Endothelial cell of umbilical vein (primary cell): Measurements from ENCODE around the gene QPCT. TPM values are rescaled to one million over a fixed set of nuclear protein-coding genes. Genes with fewer than 3 reads are reported as not detected.

Experiments
- BruUV-seq: library from RNA; stranded (reverse); fragments of 400-500 nt; replicated peaks from 2 replicates; lab custom pipeline; 2021; lab: Mats Ljungman, UMichigan
- CTCF ChIA-PET: fragments of 300-600, 350-600 bp; sonication (Branson Sonifier 250); formaldehyde crosslinking; loops from one replicate; lab custom pipeline; 2021; ENCODE audit warnings: antibody characterized with exemption, inconsistent platforms; lab: Charles Lee
- POLR2A ChIA-PET: fragments of 300-600, 350-600 bp; sonication (Branson Sonifier 250); formaldehyde crosslinking; loops from one replicate; lab custom pipeline; 2021; ENCODE audit warnings: antibody characterized with exemption, inconsistent platforms; lab: Charles Lee
- DNase-seq: peaks from one replicate; pipeline ENCODE4 v3.0.0-alpha.2; 2011; ENCODE audit warnings: low read depth, low spot score
- FAIRE-seq: peaks from 2 replicates; lab custom pipeline; 2011; peaks lifted over from hg19 to GRCh38; lab: Jason Lieb, UNC
- H2AFZ ChIP-seq: 2 replicates; pipeline ENCODE4 v1.6.0; 2012; ENCODE audit warnings: low read depth, low read length, control low read depth, inconsistent platforms
- H3K27ac ChIP-seq: 2 replicates; pipeline ENCODE4 v1.5.1; 2011; ENCODE audit warnings: low read depth, mild to moderate bottlenecking, control low read depth, low read length, moderate library complexity; ENCODE audit not compliant: insufficient read depth
- H3K27me3 ChIP-seq, 2 experiments: 2 replicates each; pipeline versions ENCODE4 v1.6.0 to v1.6.1; 2011; ENCODE audit warnings: low read length in 2 of 2, mixed read lengths in 1 of 2; ENCODE audit not compliant: control insufficient read depth in 2 of 2, insufficient read depth in 2 of 2
- H3K36me3 ChIP-seq, 2 experiments: 2 replicates in 1 of 2; 3 replicates in 1 of 2; pipeline ENCODE4 v1.5.1; 2011; ENCODE audit warnings: low read length in 2 of 2, mild to moderate bottlenecking in 1 of 2, moderate library complexity in 1 of 2; ENCODE audit not compliant: control insufficient read depth in 2 of 2, insufficient read depth in 2 of 2; ENCODE audit errors: extremely low read depth in 1 of 2
- H3K4me1 ChIP-seq: 3 replicates; pipeline ENCODE4 v1.5.1; 2011; ENCODE audit warnings: mild to moderate bottlenecking, low read length; ENCODE audit not compliant: control insufficient read depth, insufficient read depth; ENCODE audit errors: extremely low read depth
- H3K4me2 ChIP-seq: 2 replicates; pipeline ENCODE4 v1.6.1; 2011; ENCODE audit warnings: low read length, control low read depth, mixed read lengths; ENCODE audit not compliant: insufficient read depth
- H3K4me3 ChIP-seq, 3 experiments: fragments of 200-600 bp in 1 of 3; sonication (generic), shearing (Covaris generic) in 1 of 3; replicated peaks in 1 of 3; 2 replicates each; pipeline ENCODE4 v1.5.1; 2011 to 2016; ENCODE audit warnings: control low read depth in 3 of 3, low read length in 3 of 3, mild to moderate bottlenecking in 2 of 3, inconsistent platforms in 1 of 3, low read depth in 1 of 3, moderate library complexity in 1 of 3; ENCODE audit not compliant: insufficient read depth in 1 of 3
- H3K79me2 ChIP-seq: 2 replicates; pipeline ENCODE4 v1.6.0; 2012; ENCODE audit warnings: low read length, inconsistent platforms; ENCODE audit not compliant: control insufficient read depth, insufficient read depth
- H3K9ac ChIP-seq: replicated peaks from 2 replicates; pipeline ENCODE3; 2011; ENCODE audit warnings: low read length, control low read depth; ENCODE audit not compliant: insufficient read depth; ENCODE audit errors: extremely low read depth
- H3K9me1 ChIP-seq: replicated peaks from 3 replicates; pipeline ENCODE4 v1.6.0; 2011; ENCODE audit warnings: mild to moderate bottlenecking, low read length; ENCODE audit not compliant: control insufficient read depth, insufficient read depth; ENCODE audit errors: extremely low read depth
- H3K9me3 ChIP-seq: replicated peaks from 2 replicates; pipeline ENCODE4 v1.5.1; 2012; ENCODE audit warnings: low read length, inconsistent platforms; ENCODE audit not compliant: control insufficient read depth, insufficient read depth
- H4K20me1 ChIP-seq: replicated peaks from 2 replicates; pipeline ENCODE3; 2011; ENCODE audit warnings: mild to moderate bottlenecking, low read length; ENCODE audit not compliant: control insufficient read depth, insufficient read depth; ENCODE audit errors: extremely low read depth
- EZH2 ChIP-seq: IDR thresholded peaks from 2 replicates; pipeline ENCODE4 v1.6.1; 2012; ENCODE audit warnings: borderline replicate concordance, low read depth, mild to moderate bottlenecking, moderate library complexity, low read length, inconsistent platforms; ENCODE audit not compliant: severe bottlenecking
- FOS ChIP-seq: IDR thresholded peaks from 2 replicates; pipeline ENCODE4 v1.6.1; 2011; ENCODE audit warnings: mild to moderate bottlenecking, low read length, moderate library complexity, borderline replicate concordance; ENCODE audit not compliant: insufficient read depth
- GATA2 ChIP-seq: IDR thresholded peaks from 2 replicates; pipeline ENCODE4 v1.7.0; 2011; ENCODE audit warnings: low read depth, mild to moderate bottlenecking, moderate library complexity, mixed read lengths, low read length; ENCODE audit not compliant: insufficient read length, insufficient read depth
- MYC ChIP-seq: IDR thresholded peaks from one replicate; pipeline ENCODE4 v1.6.1; 2011; ENCODE audit warnings: mild to moderate bottlenecking, low read depth, low read length
- POLR2A ChIP-seq: IDR thresholded peaks from 2 replicates; pipeline ENCODE4 v1.6.1; 2012; ENCODE audit warnings: low read depth, mild to moderate bottlenecking, control low read depth, low read length
- POLR2AphosphoS5 ChIP-seq: IDR thresholded peaks from 2 replicates; pipeline ENCODE4 v1.6.1; 2012; ENCODE audit warnings: low read depth, mild to moderate bottlenecking, control low read depth, low read length, moderate library complexity; ENCODE audit not compliant: insufficient read depth
- dilution Hi-C: fragments of 300-500 bp; cut with MboI; formaldehyde crosslinking; loops from one replicate; pipeline ENCODE4 v1.15.0; 2019; ENCODE audit warnings: low sequenced_read_pairs; ENCODE audit not compliant: extremely low pct_ligation_motif_present
- intact Hi-C: fragments of 100-400 bp; cut with micrococcal nuclease; formaldehyde crosslinking; loops from one replicate; pipeline ENCODE4 v1.10.0; 2022
- polyA plus RNA-seq, 4 experiments: library from polyadenylated mRNA; depleted of rRNA in 3 of 4; stranded (reverse) in 3 of 4; unstranded in 1 of 4; fragments of >200 nt; gene quantifications; 2 replicates each; pipeline versions ENCODE4 v1.2.1 to v1.2.3, GENCODE V29; 2011 to 2012; ENCODE audit warnings: missing spikeins in 1 of 4
- total RNA-seq: library from RNA; stranded (reverse); gene quantifications from 2 replicates; pipeline ENCODE4 v1.2.3, GENCODE V29; 2021
- TF ChIP-seq, protein P1 (sequence below): IDR thresholded peaks from 2 replicates; pipeline ENCODE4 v1.6.1; 2011; ENCODE audit not compliant: insufficient read depth, insufficient read length

QPCT gene
- total and polyA plus RNA-seq, 2 donors (not counting 3 experiments of a cell fraction or from before 2014, with no cell fraction given), result 12.8 to 17.2 TPM

- intact Hi-C loops (no loop called here), dilution Hi-C loops (no loop called here)
- Histone ChIP-seq H2AFZ (no peak overlapping the region), H3K9ac (no peak overlapping the region), H3K27ac (no peak overlapping the region), H4K20me1 (no peaks in the 10 kb centered on the region), H3K9me3 (no peaks in the 10 kb centered on the region), H3K4me1 (peaks cover 2% of the 10 kb centered on the region), H3K9me1 (no peaks in the 10 kb centered on the region), H3K36me3 (no peaks in the 10 kb centered on the region), H3K4me3 (no peak overlapping the region), H3K27me3 (no peaks in the 10 kb centered on the region), H3K79me2 (no peaks in the 10 kb centered on the region), H3K4me2 (no peak overlapping the region)
- TF ChIP-seq POLR2AphosphoS5 (no peak), POLR2A (no peak)
- FAIRE-seq, result no peak
- peak; percentile 20 for DNase-seq
- BruUV-seq, result no TSS peak
- CTCF ChIA-PET, result interaction anchor here (0.6 to 1.3 kb wide), 2 partner anchors 14 to 58 kb away, joined by 3 to 4 read pairs; no protein-coding TSS in a partner anchor
- POLR2A ChIA-PET, result no interaction called here
Observed at GRCh38 chr2:37337620-37338280, 6.7 kb upstream of the QPCT start.

DNA sequence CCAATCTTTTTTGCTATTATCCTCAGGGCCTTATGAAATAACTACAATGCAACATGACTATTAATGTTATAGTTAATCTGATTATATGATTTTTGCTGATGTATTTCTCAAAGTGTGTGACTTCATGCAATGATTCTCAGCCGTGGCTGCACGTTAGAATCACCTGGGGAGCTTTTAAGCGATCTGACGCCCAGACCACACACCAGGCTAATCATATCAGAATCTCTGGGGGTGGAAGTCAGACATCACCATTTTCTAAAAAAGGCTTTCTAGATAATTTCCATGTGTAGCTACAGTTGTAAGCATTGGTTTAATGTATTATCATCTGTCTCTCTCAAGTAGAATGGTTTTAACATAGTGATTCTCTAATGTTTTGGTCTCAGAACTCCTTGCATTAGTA is 5.5 kb upstream of the QPCT start:
- intact Hi-C loops (no loop called here), dilution Hi-C loops (no loop called here)
- Histone ChIP-seq H3K9me3 (no peaks in the 10 kb centered on the region), H3K4me2 (no peak overlapping the region), H3K27me3 (no peaks in the 10 kb centered on the region), H4K20me1 (no peaks in the 10 kb centered on the region), H3K4me1 (peaks cover 14% of the 10 kb centered on the region), H3K79me2 (no peaks in the 10 kb centered on the region), H2AFZ (no peak overlapping the region), H3K36me3 (no peaks in the 10 kb centered on the region), H3K4me3 (no peak overlapping the region), H3K9ac (no peak overlapping the region), H3K27ac (no peak overlapping the region), H3K9me1 (no peaks in the 10 kb centered on the region)
- no peak for TF ChIP-seq POLR2A
- TF ChIP-seq MYC, result no peak
- no peak for TF ChIP-seq FOS
- TF ChIP-seq GATA2, result no peak
- no peak for TF ChIP-seq EZH2
- TF ChIP-seq, protein P1, sequence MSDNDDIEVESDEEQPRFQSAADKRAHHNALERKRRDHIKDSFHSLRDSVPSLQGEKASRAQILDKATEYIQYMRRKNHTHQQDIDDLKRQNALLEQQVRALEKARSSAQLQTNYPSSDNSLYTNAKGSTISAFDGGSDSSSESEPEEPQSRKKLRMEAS, result no peak
- CTCF ChIA-PET, result interaction anchor here (1.0 kb wide), 1 partner anchor 13 kb away, joined by 3 read pairs; no protein-coding TSS in a partner anchor
- FAIRE-seq (no peak), DNase-seq (no peak)
- BruUV-seq, result no TSS peak
- POLR2A ChIA-PET, result no interaction called here
